ENCODE measurements around the gene EAF1. TPM values are rescaled to one million over a fixed set of nuclear protein-coding genes. Genes with fewer than 3 reads are reported as not detected.

The EAF1 gene
- total and polyA plus RNA-seq, 2 of the 8 experiments (the other 6 are each of a cell fraction or from before 2014, with no cell fraction given): 13.9 to 26.8 TPM

DNA sequence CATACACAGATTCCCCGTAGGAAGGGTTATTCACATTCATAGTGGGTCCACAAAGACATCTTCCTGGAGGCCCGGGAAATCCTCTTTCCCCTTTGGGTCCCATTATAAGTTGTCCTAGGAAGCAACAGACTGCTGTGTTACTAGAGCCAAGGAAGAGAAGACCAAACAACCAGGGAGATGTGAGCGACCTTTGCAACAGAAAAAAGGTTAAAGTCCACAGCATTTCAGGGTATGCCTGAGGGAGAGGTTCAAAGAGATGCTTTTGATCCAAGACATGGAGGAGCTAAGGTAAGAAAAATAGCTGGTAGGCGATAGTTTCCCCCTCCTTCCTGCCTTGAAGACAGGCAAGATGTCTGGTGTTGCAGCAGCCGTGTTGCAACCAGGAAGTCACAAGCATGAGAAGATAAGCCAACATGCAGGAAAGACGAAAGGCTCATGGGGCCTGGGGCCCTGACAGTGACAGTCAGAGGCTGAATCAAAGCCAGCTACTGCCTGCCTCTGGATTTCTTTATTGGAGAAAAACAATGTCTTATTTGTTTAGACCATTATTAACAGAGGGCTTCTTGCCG is 30.9 kb downstream of the EAF1 start:
- WGBS, 2 experiments (ENCODE audit: extremely low coverage in 1 of 2, insufficient coverage in 1 of 2, insufficient read length in 1 of 2, insufficient replicate concordance in 2 of 2, low coverage in 1 of 2, low lambda C conversion rate in 2 of 2, missing lambda C conversion rate in 1 of 2): 83% methylated on average over 7 of the region's 7 CpGs; no CpG with 5 or more reads in 1 of the 2 experiments
- no peak for TF ChIP-seq PHF8 (conservative IDR thresholded peaks at IDR 0.05; ENCODE audit: low read depth, low read length)
- CTCF ChIA-PET (ENCODE audit: partially characterized antibody): no interaction called here

More for the DNA sequence above, 30.9 kb downstream of the EAF1 start:
- Histone ChIP-seq H3K79me2 (ENCODE audit: control insufficient read depth in 1 of 2, insufficient read depth in 2 of 2, low read length in 2 of 2) (no peaks in the 10 kb centered on the region), H2BK5ac (ENCODE audit: low read depth, low read length) (no peak overlapping the region), H3K36me3 (ENCODE audit: control insufficient read depth in 2 of 4, insufficient read depth in 4 of 4, low read length in 3 of 4) (no peaks in the 10 kb centered on the region), H4K91ac (replicated peaks; ENCODE audit: insufficient read length, low read length) (no peak overlapping the region), H3K9ac (replicated peaks in 1 of 4; ENCODE audit: extremely low read depth in 1 of 4, low read depth in 3 of 4, low read length in 3 of 4) (no peak overlapping the region), H2AFZ (ENCODE audit: low read length) (no peak overlapping the region), H3K9me3 (ENCODE audit: insufficient read depth in 2 of 2, low read depth in 1 of 2, low read length in 1 of 2) (no peaks in the 10 kb centered on the region), H3K4ac (replicated peaks; ENCODE audit: insufficient read length, low read depth, low read length) (no peak overlapping the region), H2BK15ac (ENCODE audit: low read length) (no peak overlapping the region), H3K23me2 (ENCODE audit: low read depth, low read length) (no peaks in the 10 kb centered on the region), H3K18ac (ENCODE audit: extremely low read depth, low read length) (no peak overlapping the region), H3K27ac (ENCODE audit: low read depth, low read length) (no peak overlapping the region), H3K27me3 (replicated peaks in 1 of 4; ENCODE audit: control insufficient read depth in 3 of 4, extremely low read depth in 1 of 4, insufficient read depth in 3 of 4, low read length in 3 of 4) (no peaks in the 10 kb centered on the region), H3K56ac (replicated peaks; ENCODE audit: insufficient read length, low read depth, low read length) (no peak overlapping the region), H4K5ac (ENCODE audit: insufficient read length, low read depth, low read length) (no peak overlapping the region), H3K4me1 (replicated peaks in 1 of 4; ENCODE audit: control insufficient read depth in 3 of 4, insufficient read depth in 4 of 4, low read length in 3 of 4) (no peaks in the 10 kb centered on the region), H2BK120ac (replicated peaks; ENCODE audit: low read depth, low read length) (no peak overlapping the region), H4K8ac (ENCODE audit: extremely low read depth, insufficient read depth, low read length) (no peak overlapping the region), H2AK5ac (ENCODE audit: low read depth, low read length) (no peak overlapping the region), H2BK20ac (ENCODE audit: low read length) (no peak overlapping the region), H3K79me1 (ENCODE audit: low read depth, low read length) (no peaks in the 10 kb centered on the region), H4K20me1 (replicated peaks in 1 of 2; ENCODE audit: control insufficient read depth in 1 of 2, insufficient read depth in 2 of 2, low read length in 2 of 2) (no peaks in the 10 kb centered on the region), H3K23ac (ENCODE audit: insufficient read length) (no peak overlapping the region), H3K4me2 (ENCODE audit: insufficient read depth in 1 of 2, low read depth in 2 of 2, low read length in 2 of 2) (no peak overlapping the region), H2BK12ac (ENCODE audit: low read depth, low read length) (no peak overlapping the region), H3K14ac (ENCODE audit: insufficient read length) (no peak overlapping the region), H3K4me3 (ENCODE audit: extremely low read depth in 1 of 4, insufficient read depth in 2 of 4, low read depth in 3 of 4, low read length in 4 of 4) (no peak overlapping the region)
- POLR2A ChIA-PET (ENCODE audit: partially characterized antibody): interaction anchor here (0.6 kb wide), 1 partner anchor 66 kb away, joined by 4 read pairs; no protein-coding TSS in a partner anchor
- FAIRE-seq: no peak
- no peak for DNase-seq (ENCODE audit: low read depth in 1 of 2, low spot score in 2 of 2)

Measured in H1 (cell line).